ENCODE results near the gene HOXC6. TPM values are rescaled to one million over a fixed set of nuclear protein-coding genes. Genes with fewer than 3 reads are reported as not detected.

The HOXC6 gene
- total RNA-seq, 1 donor from 2014 or later: 1.4 TPM

GRCh38 chr12:54004841-54005530 is 23.3 kb upstream of the HOXC6 start:
- intact Hi-C loops (cut with DNase I): loop anchor here (5.0 kb wide), 1 partner anchor 192 kb away; no protein-coding TSS in a partner anchor
- H3K9me3 ChIP-seq: no peaks in the 10 kb centered on the region
- H3K4me3 ChIP-seq: peak overlapping the region; percentile 40
- no peaks in the 10 kb centered on the region for H3K36me3 ChIP-seq
- peaks cover 91% of the 10 kb centered on the region for H3K27me3 ChIP-seq
- no peak for TF ChIP-seq CTCF (IDR thresholded peaks at IDR 0.05)
- H3K27ac ChIP-seq: no peak overlapping the region
- no peak for DNase-seq
- peaks cover 18% of the 10 kb centered on the region for H3K4me1 ChIP-seq
- ATAC-seq: no peak

- Histone ChIP-seq H3K27me3 (peaks cover 91% of the 10 kb centered on the region), H3K27ac (no peak overlapping the region), H3K4me1 (peaks cover 13% of the 10 kb centered on the region), H3K36me3 (no peaks in the 10 kb centered on the region), H3K9me3 (no peaks in the 10 kb centered on the region), H3K4me3 (peak overlapping the region; percentile 40)
- no peak for TF ChIP-seq CTCF (IDR thresholded peaks at IDR 0.05)
- intact Hi-C loops (cut with DNase I): loop anchor here (5.0 kb wide), 1 partner anchor 192 kb away; no protein-coding TSS in a partner anchor
- DNase-seq (no peak), ATAC-seq (no peak)
These were observed 22.7 kb upstream of the HOXC6 start for GRCh38 chr12:54005531-54005852.

DNA sequence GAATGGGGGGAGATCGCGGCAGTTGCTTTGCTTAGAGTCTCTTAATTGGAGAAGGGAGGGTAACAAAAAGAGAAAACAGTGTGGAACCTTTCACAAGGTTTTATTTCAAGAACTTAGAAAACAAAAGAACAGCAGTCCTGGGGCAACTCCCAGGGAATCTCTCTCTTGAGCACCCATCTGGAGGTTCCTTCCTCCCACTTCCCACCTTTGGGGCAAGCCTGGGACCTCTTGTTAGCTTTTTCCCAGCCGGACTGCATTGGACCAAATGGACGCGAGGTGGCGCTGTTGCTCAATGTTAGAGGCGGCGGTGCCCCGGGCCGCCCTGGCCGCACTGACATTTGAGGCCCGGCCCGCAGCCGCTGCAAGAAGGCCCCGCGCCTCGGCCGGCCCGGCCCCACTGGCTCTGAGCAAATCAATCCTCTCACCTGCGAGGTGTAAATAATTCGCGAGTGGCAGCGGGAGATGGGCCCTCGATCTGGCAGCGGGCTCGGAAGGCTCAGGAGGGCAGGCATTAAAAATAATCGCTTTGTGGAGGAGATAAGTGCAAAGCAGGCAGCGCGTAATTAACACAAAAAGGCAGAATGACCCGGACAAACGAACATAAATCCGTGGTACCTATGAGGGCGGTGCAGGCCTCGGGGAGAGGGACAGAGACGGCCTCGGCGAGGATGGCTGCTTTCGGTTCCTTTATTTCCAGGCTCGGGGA is 22.2 kb upstream of the HOXC6 start:
- peak overlapping the region; percentile 40 for H3K4me3 ChIP-seq
- TF ChIP-seq CTCF (IDR thresholded peaks at IDR 0.05): peak; percentile 92
- peaks cover 91% of the 10 kb centered on the region for H3K27me3 ChIP-seq
- no peaks in the 10 kb centered on the region for H3K9me3 ChIP-seq
- ATAC-seq (peak; percentile 94), DNase-seq (peak; percentile 93)
- no peak overlapping the region for H3K27ac ChIP-seq
- intact Hi-C loops (cut with DNase I): loop anchor here (5.0 kb wide), 1 partner anchor 191 kb away; no protein-coding TSS in a partner anchor
- no peaks in the 10 kb centered on the region for H3K36me3 ChIP-seq
- H3K4me1 ChIP-seq: peaks cover 13% of the 10 kb centered on the region

DNA sequence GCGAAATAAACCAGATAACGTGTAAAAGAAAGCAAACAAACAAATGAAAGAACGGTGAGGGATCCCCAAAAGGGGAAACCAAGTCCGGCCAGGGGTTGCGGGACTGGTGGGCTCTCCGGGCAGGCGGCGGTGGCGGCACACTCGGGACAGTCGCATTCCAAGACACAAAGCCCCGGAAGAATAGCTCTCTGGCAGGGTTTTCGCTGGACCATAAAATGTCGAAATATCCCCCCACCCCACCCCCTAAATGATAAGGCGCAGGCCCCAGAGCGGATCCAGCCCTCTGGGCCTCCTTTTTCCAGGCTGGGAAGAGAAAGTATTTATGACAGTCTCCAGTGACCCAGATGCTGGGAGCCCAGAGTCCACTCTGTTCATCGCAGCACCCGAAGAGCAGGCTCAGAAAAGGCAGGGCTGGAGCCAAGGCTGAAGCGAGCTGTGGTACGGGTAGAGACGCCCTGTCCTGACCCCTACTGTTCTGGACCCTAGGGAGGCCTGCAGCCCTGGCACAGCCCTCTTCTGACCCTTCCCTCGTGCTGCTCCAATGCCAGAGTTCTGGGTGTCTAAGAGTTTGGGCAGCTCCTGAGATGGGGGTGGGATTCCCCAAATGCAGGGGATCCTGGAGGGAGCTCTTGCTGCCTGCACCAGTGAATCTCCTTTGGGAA is 21.6 kb upstream of the HOXC6 start:
- intact Hi-C loops (cut with DNase I): loop anchor here (5.0 kb wide), 1 partner anchor 191 kb away; no protein-coding TSS in a partner anchor
- H3K27me3 ChIP-seq: peaks cover 91% of the 10 kb centered on the region
- no peak for DNase-seq

More for the DNA sequence above, 21.6 kb upstream of the HOXC6 start:
- peaks cover 13% of the 10 kb centered on the region for H3K4me1 ChIP-seq
- H3K4me3 ChIP-seq: peak overlapping the region; percentile 40
- H3K9me3 ChIP-seq: no peaks in the 10 kb centered on the region
- no peak for TF ChIP-seq CTCF (IDR thresholded peaks at IDR 0.05)
- no peak overlapping the region for H3K27ac ChIP-seq
- ATAC-seq: no peak
- no peaks in the 10 kb centered on the region for H3K36me3 ChIP-seq

Measured in upper lobe of right lung (tissue), 1 donor.